HepG2 (cell line): ENCODE data around the gene SYTL5. TPM values are rescaled to one million over a fixed set of nuclear protein-coding genes. Genes with fewer than 3 reads are reported as not detected.
"Not testable (repeated sequence)": the region's sequence is repeated elsewhere in the genome, so short reads cannot be mapped to it uniquely, and the experiment has no call there.

ENCODE experiments used
- ATAC-seq: fragments of 200-7000 bp; cut with Tn5 transposase; 3 replicates; pipeline ENCODE4 v1.9.1; 2020; ENCODE audit warnings: mild to moderate bottlenecking, moderate library complexity
- BruUV-seq: library from RNA; stranded (reverse); fragments of 400-500 nt; replicated peaks from 2 replicates; lab custom pipeline; 2021; lab: Mats Ljungman, UMichigan
- CTCF ChIA-PET: fragments of 300-600 bp; formaldehyde crosslinking; extraction: SDS; loops from one replicate; lab custom pipeline; 2021; ENCODE audit warnings: low total read pairs, inconsistent platforms, low intra/inter-chr PET ratio; lab: Yijun Ruan, JAX
- POLR2A ChIA-PET: fragments of 350-600 bp; sonication (Branson Sonifier 250); formaldehyde crosslinking; loops from one replicate; lab custom pipeline; 2020; ENCODE audit warnings: antibody characterized with exemption, inconsistent platforms; lab: Yijun Ruan, JAX
- DNase-seq: peaks from one replicate; pipeline ENCODE4 v3.0.0-alpha.2; 2015; ENCODE audit warnings: low spot score
- FAIRE-seq: peaks from 3 replicates; lab custom pipeline; 2011; peaks lifted over from hg19 to GRCh38; lab: Jason Lieb, UNC
- H2AFZ ChIP-seq: one replicate; pipeline ENCODE4 v1.6.1; 2011; ENCODE audit warnings: low read length, inconsistent platforms
- H3K27ac ChIP-seq: fragments of 300-600 bp; 3 replicates; pipeline ENCODE4 v1.8.0; 2011; ENCODE audit warnings: mixed run types, mild to moderate bottlenecking, mixed read lengths, low read length, inconsistent platforms; ENCODE audit not compliant: insufficient read depth; ENCODE audit errors: extremely low read length
- H3K27me3 ChIP-seq, 2 experiments: fragments of 200-600 bp in 1 of 2; 2 replicates in 1 of 2; 3 replicates in 1 of 2; pipeline versions ENCODE4 v1.6.0 to v1.8.0; 2011; ENCODE audit warnings: low read length in 2 of 2, mild to moderate bottlenecking in 2 of 2, moderate library complexity in 2 of 2, inconsistent platforms in 1 of 2; ENCODE audit not compliant: insufficient read depth in 2 of 2, control insufficient read depth in 1 of 2
- H3K36me3 ChIP-seq, 2 experiments: fragments of 200-600 bp in 1 of 2; replicated peaks in 1 of 2; 2 replicates in 1 of 2; 3 replicates in 1 of 2; pipeline versions ENCODE4 v1.5.1 to v1.8.0; 2011; ENCODE audit warnings: low read length in 2 of 2, inconsistent platforms in 1 of 2; ENCODE audit not compliant: insufficient read depth in 2 of 2, control insufficient read depth in 1 of 2
- H3K4me1 ChIP-seq: 2 replicates; pipeline ENCODE4 v1.5.1; 2012; ENCODE audit warnings: low read length, inconsistent platforms; ENCODE audit not compliant: insufficient read depth
- H3K4me2 ChIP-seq: 2 replicates; pipeline ENCODE4 v1.6.0; 2011; ENCODE audit warnings: low read depth, low read length, inconsistent platforms
- H3K4me3 ChIP-seq, 3 experiments: fragments of 200-600 bp in 1 of 3; sonication (generic), shearing (Covaris generic) in 1 of 3; replicated peaks in 1 of 3; 2 replicates each; pipeline ENCODE4 v1.5.1; 2011 to 2016; ENCODE audit warnings: low read length in 3 of 3, inconsistent platforms in 2 of 3, low read depth in 2 of 3, mild to moderate bottlenecking in 2 of 3, control low read depth in 1 of 3, mixed read lengths in 1 of 3; ENCODE audit not compliant: insufficient read depth in 1 of 3
- H3K79me2 ChIP-seq: one replicate; pipeline ENCODE4 v1.6.1; 2011; ENCODE audit warnings: low read length, inconsistent platforms; ENCODE audit not compliant: insufficient read depth
- H3K9ac ChIP-seq: 2 replicates; pipeline ENCODE4 v1.6.0; 2011; ENCODE audit warnings: mild to moderate bottlenecking, low read depth, low read length, inconsistent platforms; ENCODE audit not compliant: insufficient read depth
- H3K9me3 ChIP-seq: 2 replicates; pipeline ENCODE4 v1.5.1; 2012; ENCODE audit warnings: mild to moderate bottlenecking, low read length
- H4K20me1 ChIP-seq: 2 replicates; pipeline ENCODE4 v1.6.0; 2011; ENCODE audit warnings: inconsistent platforms, mild to moderate bottlenecking, low read length, moderate library complexity; ENCODE audit not compliant: insufficient read depth
- CBX1 ChIP-seq: IDR thresholded peaks from one replicate; pipeline ENCODE4 v1.6.1; 2016; ENCODE audit warnings: antibody characterized with exemption, low read depth
- CSRNP2 ChIP-seq: sonication (generic); formaldehyde crosslinking; conservative IDR thresholded peaks from 2 replicates; pipeline ENCODE4 v1.8.0; 2022; ENCODE audit warnings: low read depth, missing genetic modification reagents
- EED ChIP-seq: sonication (generic); formaldehyde crosslinking; IDR thresholded peaks from 2 replicates; pipeline ENCODE4 v1.5.0; 2020; ENCODE audit warnings: mild to moderate bottlenecking, missing genetic modification reagents
- PAXIP1 ChIP-seq: sonication (generic); formaldehyde crosslinking; conservative IDR thresholded peaks from 2 replicates; pipeline ENCODE4 v1.4.0; 2020; ENCODE audit warnings: mild to moderate bottlenecking, missing genetic modification reagents, moderate library complexity
- RBFOX2 ChIP-seq: fragments of 200-400 bp; formaldehyde crosslinking; IDR thresholded peaks from 2 replicates; pipeline ENCODE4 v1.6.1; 2017; ENCODE audit warnings: low read depth, mild to moderate bottlenecking, low read length
- ZNF451 ChIP-seq: sonication (generic); formaldehyde crosslinking; IDR thresholded peaks from 2 replicates; pipeline ENCODE4 v1.5.0; 2020; ENCODE audit warnings: mild to moderate bottlenecking, missing genetic modification reagents
- ZNF484 ChIP-seq: sonication (generic); formaldehyde crosslinking; IDR thresholded peaks from 2 replicates; pipeline ENCODE4 v1.5.1; 2020; ENCODE audit warnings: mild to moderate bottlenecking, low read depth, missing genetic modification reagents, borderline replicate concordance
- ZNF770 ChIP-seq: sonication (generic); formaldehyde crosslinking; IDR thresholded peaks from 2 replicates; pipeline ENCODE4 v1.5.0; 2020; ENCODE audit warnings: mild to moderate bottlenecking, missing genetic modification reagents
- WGBS: methylation state at CpG from one replicate; pipeline ENCODE4 v1.1.6; 2017; ENCODE audit warnings: low lambda C conversion rate; 5-methylcytosine and 5-hydroxymethylcytosine counted together
- in situ Hi-C: cut with HindIII; loops from 2 replicates; pipeline ENCODE4 v1.10.0; 2017; ENCODE audit warnings: low pct_unique_long_range_greater_than_20kb; ENCODE audit not compliant: extremely low pct_ligation_motif_present
- intact Hi-C: fragments of 100-400 bp; cut with micrococcal nuclease; formaldehyde crosslinking; loops from one replicate; pipeline ENCODE4 v1.10.0; 2022; ENCODE audit not compliant: unreplicated experiment
- polyA plus RNA-seq, 8 experiments: library from polyadenylated mRNA; depleted of rRNA in 3 of 8; stranded (reverse) in 7 of 8; unstranded in 1 of 8; fragments of >200 nt; fragmentation: Illumina TruSeq in 4 of 8; extraction: Trizol in 4 of 8; gene quantifications; 2 replicates each; pipeline versions ENCODE4 v1.2.1 to v1.2.3, GENCODE V29; 2011 to 2016; ENCODE audit warnings: low read depth in 4 of 8, missing spikeins in 1 of 8, mixed read lengths in 1 of 8; ENCODE audit not compliant: insufficient read depth in 1 of 8
- total RNA-seq, 5 experiments: library from RNA; depleted of rRNA; stranded (reverse); fragments of >200 nt; fragmentation: Illumina TruSeq; extraction: Trizol; gene quantifications; 2 replicates each; pipeline ENCODE4 v1.2.3, GENCODE V29; 2016; ENCODE audit warnings: low read depth in 1 of 5

Gene SYTL5
- total and polyA plus RNA-seq, 2 of the 13 experiments (the other 11 are each of a cell fraction or from before 2014, with no cell fraction given): not detected

DNA sequence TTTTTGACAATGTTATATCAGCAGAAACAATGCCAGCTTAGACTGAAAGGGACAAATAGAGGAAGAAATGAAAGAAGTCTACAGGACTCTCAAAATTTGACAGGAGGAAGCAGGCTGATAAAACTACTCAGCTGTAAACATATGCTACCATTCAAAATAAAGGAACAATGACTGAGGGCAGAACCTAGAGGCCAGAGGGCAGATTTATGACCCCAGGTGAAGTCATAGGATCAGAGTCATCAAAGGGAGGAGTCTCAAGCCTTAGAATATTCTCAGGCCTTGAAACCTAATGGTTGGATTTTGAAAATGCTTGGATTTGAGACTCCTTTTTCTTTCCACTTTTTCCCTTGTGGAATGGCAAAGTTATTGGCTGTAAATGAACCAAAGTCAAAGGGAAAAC is 17.0 kb upstream of the SYTL5 start (continued):
- TF ChIP-seq ZNF770 (no peak), EED (CRISPR knock-in tag) (no peak), RBFOX2 (no peak), PAXIP1 (CRISPR knock-in tag) (no peak), ZNF484 (CRISPR knock-in tag) (no peak), ZNF451 (CRISPR knock-in tag) (no peak), CSRNP2 (CRISPR knock-in tag) (no peak), CBX1 (no peak)

- ATAC-seq, intact Hi-C loops: not testable (repeated sequence)
These were observed 15.1 kb upstream of the SYTL5 start for GRCh38 chrX:37991303-37991702.

More at GRCh38 chrX:37991303-37991702, 15.1 kb upstream of the SYTL5 start:
- H3K9ac ChIP-seq, CTCF ChIA-PET, H3K9me3 ChIP-seq, BruUV-seq, H3K79me2 ChIP-seq, DNase-seq, POLR2A ChIA-PET, H3K4me3 ChIP-seq, H3K27me3 ChIP-seq, H4K20me1 ChIP-seq, H2AFZ ChIP-seq, H3K36me3 ChIP-seq, H3K27ac ChIP-seq, FAIRE-seq, in situ Hi-C loops, H3K4me2 ChIP-seq: not testable (repeated sequence)
- H3K4me1 ChIP-seq: peaks cover 12% of the 10 kb centered on the region; the same call in 1 of the 2 replicates
- WGBS: 84% methylated on average over 5 of the region's 6 CpGs
